Endothelial cell of umbilical vein (primary cell): ENCODE measurements around the gene HMGN5. TPM values are rescaled to one million over a fixed set of nuclear protein-coding genes. Genes with fewer than 3 reads are reported as not detected.

Experiments
- BruUV-seq: library from RNA; stranded (reverse); fragments of 400-500 nt; replicated peaks from 2 replicates; lab custom pipeline; 2021; lab: Mats Ljungman, UMichigan
- CTCF ChIA-PET: fragments of 300-600, 350-600 bp; sonication (Branson Sonifier 250); formaldehyde crosslinking; loops from one replicate; lab custom pipeline; 2021; ENCODE audit warnings: antibody characterized with exemption, inconsistent platforms; lab: Charles Lee
- POLR2A ChIA-PET: fragments of 300-600, 350-600 bp; sonication (Branson Sonifier 250); formaldehyde crosslinking; loops from one replicate; lab custom pipeline; 2021; ENCODE audit warnings: antibody characterized with exemption, inconsistent platforms; lab: Charles Lee
- DNase-seq: peaks from one replicate; pipeline ENCODE4 v3.0.0-alpha.2; 2011; ENCODE audit warnings: low read depth, low spot score
- FAIRE-seq: peaks from 2 replicates; lab custom pipeline; 2011; peaks lifted over from hg19 to GRCh38; lab: Jason Lieb, UNC
- H2AFZ ChIP-seq: 2 replicates; pipeline ENCODE4 v1.6.0; 2012; ENCODE audit warnings: low read depth, low read length, control low read depth, inconsistent platforms
- H3K27ac ChIP-seq: 2 replicates; pipeline ENCODE4 v1.5.1; 2011; ENCODE audit warnings: low read depth, mild to moderate bottlenecking, control low read depth, low read length, moderate library complexity; ENCODE audit not compliant: insufficient read depth
- H3K27me3 ChIP-seq, 2 experiments: 2 replicates each; pipeline versions ENCODE4 v1.6.0 to v1.6.1; 2011; ENCODE audit warnings: low read length in 2 of 2, mixed read lengths in 1 of 2; ENCODE audit not compliant: control insufficient read depth in 2 of 2, insufficient read depth in 2 of 2
- H3K36me3 ChIP-seq, 2 experiments: 2 replicates in 1 of 2; 3 replicates in 1 of 2; pipeline ENCODE4 v1.5.1; 2011; ENCODE audit warnings: low read length in 2 of 2, mild to moderate bottlenecking in 1 of 2, moderate library complexity in 1 of 2; ENCODE audit not compliant: control insufficient read depth in 2 of 2, insufficient read depth in 2 of 2; ENCODE audit errors: extremely low read depth in 1 of 2
- H3K4me1 ChIP-seq: 3 replicates; pipeline ENCODE4 v1.5.1; 2011; ENCODE audit warnings: mild to moderate bottlenecking, low read length; ENCODE audit not compliant: control insufficient read depth, insufficient read depth; ENCODE audit errors: extremely low read depth
- H3K4me2 ChIP-seq: 2 replicates; pipeline ENCODE4 v1.6.1; 2011; ENCODE audit warnings: low read length, control low read depth, mixed read lengths; ENCODE audit not compliant: insufficient read depth
- H3K4me3 ChIP-seq, 3 experiments: fragments of 200-600 bp in 1 of 3; sonication (generic), shearing (Covaris generic) in 1 of 3; replicated peaks in 1 of 3; 2 replicates each; pipeline ENCODE4 v1.5.1; 2011 to 2016; ENCODE audit warnings: control low read depth in 3 of 3, low read length in 3 of 3, mild to moderate bottlenecking in 2 of 3, inconsistent platforms in 1 of 3, low read depth in 1 of 3, moderate library complexity in 1 of 3; ENCODE audit not compliant: insufficient read depth in 1 of 3
- H3K79me2 ChIP-seq: 2 replicates; pipeline ENCODE4 v1.6.0; 2012; ENCODE audit warnings: low read length, inconsistent platforms; ENCODE audit not compliant: control insufficient read depth, insufficient read depth
- H3K9ac ChIP-seq: replicated peaks from 2 replicates; pipeline ENCODE3; 2011; ENCODE audit warnings: low read length, control low read depth; ENCODE audit not compliant: insufficient read depth; ENCODE audit errors: extremely low read depth
- H3K9me1 ChIP-seq: replicated peaks from 3 replicates; pipeline ENCODE4 v1.6.0; 2011; ENCODE audit warnings: mild to moderate bottlenecking, low read length; ENCODE audit not compliant: control insufficient read depth, insufficient read depth; ENCODE audit errors: extremely low read depth
- H3K9me3 ChIP-seq: replicated peaks from 2 replicates; pipeline ENCODE4 v1.5.1; 2012; ENCODE audit warnings: low read length, inconsistent platforms; ENCODE audit not compliant: control insufficient read depth, insufficient read depth
- H4K20me1 ChIP-seq: replicated peaks from 2 replicates; pipeline ENCODE3; 2011; ENCODE audit warnings: mild to moderate bottlenecking, low read length; ENCODE audit not compliant: control insufficient read depth, insufficient read depth; ENCODE audit errors: extremely low read depth
- CTCF ChIP-seq, 2 donors: IDR thresholded peaks; 1 replicate in 1 of 2; 2 replicates in 1 of 2; pipeline ENCODE4 v1.5.1; 2011; ENCODE audit warnings: low read length in 2 of 2, mild to moderate bottlenecking in 2 of 2, moderate library complexity in 2 of 2, control low read depth in 1 of 2, inconsistent platforms in 1 of 2, low read depth in 1 of 2; ENCODE audit not compliant: insufficient read depth in 1 of 2; ENCODE audit errors: extremely low read depth in 1 of 2
- EZH2 ChIP-seq: IDR thresholded peaks from 2 replicates; pipeline ENCODE4 v1.6.1; 2012; ENCODE audit warnings: borderline replicate concordance, low read depth, mild to moderate bottlenecking, moderate library complexity, low read length, inconsistent platforms; ENCODE audit not compliant: severe bottlenecking
- FOS ChIP-seq: IDR thresholded peaks from 2 replicates; pipeline ENCODE4 v1.6.1; 2011; ENCODE audit warnings: mild to moderate bottlenecking, low read length, moderate library complexity, borderline replicate concordance; ENCODE audit not compliant: insufficient read depth
- GATA2 ChIP-seq: IDR thresholded peaks from 2 replicates; pipeline ENCODE4 v1.7.0; 2011; ENCODE audit warnings: low read depth, mild to moderate bottlenecking, moderate library complexity, mixed read lengths, low read length; ENCODE audit not compliant: insufficient read length, insufficient read depth
- JUN ChIP-seq: IDR thresholded peaks from 2 replicates; pipeline ENCODE4 v1.6.1; 2011; ENCODE audit warnings: borderline replicate concordance, low read depth; ENCODE audit not compliant: insufficient read length, insufficient read depth
- MYC ChIP-seq: IDR thresholded peaks from one replicate; pipeline ENCODE4 v1.6.1; 2011; ENCODE audit warnings: mild to moderate bottlenecking, low read depth, low read length
- POLR2A ChIP-seq: IDR thresholded peaks from 2 replicates; pipeline ENCODE4 v1.6.1; 2012; ENCODE audit warnings: low read depth, mild to moderate bottlenecking, control low read depth, low read length
- POLR2AphosphoS5 ChIP-seq: IDR thresholded peaks from 2 replicates; pipeline ENCODE4 v1.6.1; 2012; ENCODE audit warnings: low read depth, mild to moderate bottlenecking, control low read depth, low read length, moderate library complexity; ENCODE audit not compliant: insufficient read depth
- dilution Hi-C: fragments of 300-500 bp; cut with MboI; formaldehyde crosslinking; loops from one replicate; pipeline ENCODE4 v1.15.0; 2019; ENCODE audit warnings: low sequenced_read_pairs; ENCODE audit not compliant: extremely low pct_ligation_motif_present
- intact Hi-C: fragments of 100-400 bp; cut with micrococcal nuclease; formaldehyde crosslinking; loops from one replicate; pipeline ENCODE4 v1.10.0; 2022
- polyA plus RNA-seq, 4 experiments: library from polyadenylated mRNA; depleted of rRNA in 3 of 4; stranded (reverse) in 3 of 4; unstranded in 1 of 4; fragments of >200 nt; gene quantifications; 2 replicates each; pipeline versions ENCODE4 v1.2.1 to v1.2.3, GENCODE V29; 2011 to 2012; ENCODE audit warnings: missing spikeins in 1 of 4
- total RNA-seq: library from RNA; stranded (reverse); gene quantifications from 2 replicates; pipeline ENCODE4 v1.2.3, GENCODE V29; 2021
- TF ChIP-seq, protein P1 (sequence below): IDR thresholded peaks from 2 replicates; pipeline ENCODE4 v1.6.1; 2011; ENCODE audit not compliant: insufficient read depth, insufficient read length

HMGN5 gene
- total and polyA plus RNA-seq, 2 donors (not counting 3 experiments of a cell fraction or from before 2014, with no cell fraction given) = 0.95 to 6.1 TPM

DNA sequence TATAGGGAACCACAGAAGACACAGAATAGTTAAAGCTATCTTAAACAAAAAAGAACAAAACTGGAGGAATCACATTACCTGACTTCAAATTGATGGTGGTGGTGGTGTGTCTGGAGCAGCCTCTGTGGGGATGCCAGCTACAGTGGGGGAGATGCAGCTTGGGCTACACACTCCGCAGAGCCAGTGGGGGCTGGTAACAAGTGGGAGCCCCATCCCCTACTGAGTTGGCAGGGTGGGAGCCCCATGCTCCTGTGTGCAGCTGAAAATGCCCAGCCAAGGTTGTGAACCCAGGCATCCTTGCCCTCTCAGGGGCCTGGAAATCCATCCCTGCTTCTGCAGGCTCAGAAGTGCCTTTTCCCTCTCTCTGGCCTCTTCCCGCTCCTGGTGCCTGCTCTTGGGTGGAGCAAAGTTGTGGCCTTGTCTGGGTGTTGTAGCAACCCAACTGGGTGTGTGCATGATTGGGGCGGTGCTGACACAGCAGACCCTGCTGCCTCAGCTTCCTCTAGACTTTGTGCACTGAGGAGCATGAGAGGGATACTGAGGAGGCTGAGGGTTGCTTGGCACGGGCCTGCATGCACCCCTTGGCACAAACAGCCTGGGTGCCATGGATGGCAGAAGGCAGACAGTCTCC, 39.1 kb upstream of the HMGN5 start:
- FAIRE-seq (no peak), DNase-seq (no peak)
- H3K4me3 ChIP-seq = no peak overlapping the region
- H2AFZ ChIP-seq = no peak overlapping the region
- no peaks in the 10 kb centered on the region for H3K9me1 ChIP-seq
- ChIA-PET POLR2A (no interaction called here), CTCF (no interaction called here)
- H3K9ac ChIP-seq = no peak overlapping the region
- dilution Hi-C loops (no loop called here), intact Hi-C loops (no loop called here)
- no peaks in the 10 kb centered on the region for H3K4me1 ChIP-seq
- H4K20me1 ChIP-seq = no peaks in the 10 kb centered on the region
- H3K27ac ChIP-seq = no peak overlapping the region
- no peak overlapping the region for H3K4me2 ChIP-seq
- no peaks in the 10 kb centered on the region for H3K36me3 ChIP-seq
- H3K79me2 ChIP-seq = no peaks in the 10 kb centered on the region
- H3K9me3 ChIP-seq = no peaks in the 10 kb centered on the region
- TF ChIP-seq CTCF (IDR thresholded peaks at IDR 0.05; ENCODE audit: extremely low read depth in 1 of 2, insufficient read depth in 1 of 2, low read depth in 1 of 2, low read length in 2 of 2) = no peak
- no peak for TF ChIP-seq MYC
- TF ChIP-seq POLR2A = no peak
- no peak for TF ChIP-seq POLR2AphosphoS5
- TF ChIP-seq, protein P1, sequence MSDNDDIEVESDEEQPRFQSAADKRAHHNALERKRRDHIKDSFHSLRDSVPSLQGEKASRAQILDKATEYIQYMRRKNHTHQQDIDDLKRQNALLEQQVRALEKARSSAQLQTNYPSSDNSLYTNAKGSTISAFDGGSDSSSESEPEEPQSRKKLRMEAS = no peak
- no peak for TF ChIP-seq EZH2
- TF ChIP-seq FOS = no peak
- TF ChIP-seq JUN = no peak
- no peak for TF ChIP-seq GATA2
- BruUV-seq = no TSS peak
- no peaks in the 10 kb centered on the region for H3K27me3 ChIP-seq
